Fibroblast of skin of scalp (primary cell): ENCODE data around the gene CALML3.

Experiments used
- DNase-seq: peaks from one replicate; pipeline ENCODE4 v3.0.0-alpha.2; 2013

CALML3 gene

GRCh38 chr10:5573319-5573950 lies 48.7 kb downstream of the CALML3 start:
- DNase-seq: no peak

DNA sequence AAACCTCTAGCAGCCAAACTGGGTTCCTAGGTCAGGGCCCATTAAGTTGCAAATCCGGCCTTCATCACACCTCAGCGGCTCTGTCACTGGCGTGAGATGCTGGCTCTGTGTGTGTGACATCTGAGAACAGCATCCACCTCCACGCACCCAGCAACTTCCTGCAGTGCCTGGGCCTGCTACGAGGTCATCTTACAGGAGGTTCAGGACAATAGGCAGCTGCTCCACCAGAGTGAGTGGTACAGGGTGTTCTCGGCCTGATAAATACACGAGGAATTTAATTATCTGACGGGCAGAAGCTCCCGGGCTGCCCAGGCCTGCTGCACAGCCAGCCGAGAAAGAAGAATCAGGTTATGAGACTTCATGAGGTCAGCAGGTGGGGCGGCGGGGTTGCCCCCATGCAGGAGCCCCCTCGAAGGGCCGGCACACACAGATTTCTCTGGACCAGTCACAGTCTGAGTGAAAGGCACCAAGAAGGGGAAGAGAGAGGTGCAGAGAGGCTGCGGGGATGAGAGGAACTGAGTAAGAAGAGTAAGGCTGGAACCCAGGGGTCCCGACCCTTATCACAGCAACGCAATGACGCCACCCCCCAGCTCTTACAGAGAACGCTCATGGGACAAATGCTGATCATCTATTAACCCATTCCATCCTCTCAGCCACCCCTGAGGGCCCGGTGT lies 49.3 kb downstream of the CALML3 start:
- DNase-seq: no peak

- no peak for DNase-seq
Measured at GRCh38 chr10:5574642-5575131, 49.9 kb downstream of the CALML3 start.

DNA sequence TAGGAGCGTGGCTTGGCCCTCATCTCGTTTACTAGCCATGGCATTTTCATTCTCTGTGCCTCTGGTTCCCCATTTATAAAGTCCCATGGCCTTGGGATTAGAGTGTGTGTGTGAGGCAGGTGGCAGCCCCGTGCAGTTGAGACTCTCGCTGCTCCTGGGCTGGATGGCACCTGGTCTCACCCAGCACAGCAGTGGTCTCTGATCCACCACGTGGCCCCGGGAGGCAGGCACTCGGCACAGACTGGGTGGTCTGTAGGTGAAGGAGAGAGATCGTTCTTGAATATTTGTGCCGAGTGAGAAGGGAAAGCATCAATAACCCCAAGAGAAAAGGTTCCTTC lies 50.4 kb downstream of the CALML3 start:
- no peak for DNase-seq

DNA sequence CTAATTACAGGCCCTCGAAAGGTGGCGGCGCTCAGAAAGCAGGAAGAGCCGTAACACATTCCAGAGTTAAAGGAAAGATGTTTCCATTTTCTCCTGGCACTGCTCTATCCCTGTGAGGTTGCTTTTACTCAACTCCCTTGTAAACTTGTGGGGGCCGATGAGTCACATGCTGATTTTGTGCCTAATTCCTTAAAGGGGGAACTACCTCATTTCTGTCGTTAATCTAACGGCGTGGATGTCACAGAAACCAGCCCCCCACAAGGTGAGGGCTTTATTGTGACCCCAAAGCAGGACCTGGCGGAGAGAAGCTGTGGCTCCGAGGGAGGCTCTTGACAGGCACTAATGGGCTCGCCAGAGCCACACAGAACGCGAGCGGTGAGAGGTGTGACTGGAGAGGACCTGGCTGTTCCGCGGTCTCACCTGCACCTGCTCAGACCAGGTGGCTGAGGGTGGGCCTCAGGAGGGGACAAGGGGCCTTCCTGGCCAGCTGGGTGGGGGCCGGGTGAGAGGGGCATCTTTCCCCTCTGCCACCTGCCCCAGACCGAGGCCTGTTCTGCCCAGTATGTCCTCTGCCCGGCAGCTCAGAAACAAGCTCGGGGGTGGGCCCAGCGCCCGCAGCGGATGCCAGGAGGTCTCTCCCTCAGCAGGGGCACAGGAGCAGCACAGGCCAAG lies 50.9 kb downstream of the CALML3 start:
- peak; percentile 71 for DNase-seq

GRCh38 chr10:5576154-5576748 lies 51.5 kb downstream of the CALML3 start:
- no peak for DNase-seq
